A549 (cell line): Measurements from ENCODE around the gene CHMP3.

Source experiments
- CTCF ChIP-seq: fragments of >200 bp; sonication (Bioruptor Twin); formaldehyde crosslinking; IDR thresholded peaks from 3 replicates; pipeline ENCODE4 v1.5.1; 2016
- MAX ChIP-seq: IDR thresholded peaks from 2 replicates; pipeline ENCODE4 v1.6.1; 2012
- ZC3H11A ChIP-seq: fragments of 450-650 bp; IDR thresholded peaks from 2 replicates; pipeline ENCODE4 v1.6.1; 2014; ENCODE audit warnings: antibody characterized with exemption, mild to moderate bottlenecking
- ZSCAN20 ChIP-seq: fragments of 250-450 bp; sonication (Bioruptor Pico); IDR thresholded peaks from 2 replicates; pipeline ENCODE4 v1.8.0; 2022; ENCODE audit warnings: mild to moderate bottlenecking, moderate library complexity

GRCh38 chr2:86556508-86556907 is 6.7 kb downstream of the CHMP3 start:
- no peak for TF ChIP-seq MAX
- no peak for TF ChIP-seq ZC3H11A
- TF ChIP-seq ZSCAN20 (CRISPR knock-in tag) = no peak
- no peak for TF ChIP-seq CTCF
